PFSK-1 (cell line): Measurements from ENCODE around the gene TSPAN6.

Source experiments
- FOXP2 ChIP-seq: optimal IDR thresholded peaks from 2 replicates; pipeline ENCODE3; 2011; ENCODE audit warnings: borderline replicate concordance, control low read depth, inconsistent platforms; ENCODE audit not compliant: insufficient read depth; ENCODE audit errors: extremely low read length, extremely low read depth
- POLR2AphosphoS5 ChIP-seq: IDR thresholded peaks from 2 replicates; pipeline ENCODE4 v1.6.1; 2012; ENCODE audit warnings: low read depth, mild to moderate bottlenecking, control low read depth, low read length, moderate library complexity
- REST ChIP-seq, 2 experiments: IDR thresholded peaks; 2 replicates each; pipeline versions ENCODE4 v1.6.1 to v1.8.0; 2011 to 2012; ENCODE audit warnings: low read depth in 2 of 2, low read length in 2 of 2, control low read depth in 1 of 2, inconsistent platforms in 1 of 2, mild to moderate bottlenecking in 1 of 2, moderate library complexity in 1 of 2; ENCODE audit not compliant: insufficient read depth in 1 of 2
- SIN3A ChIP-seq: IDR thresholded peaks from 2 replicates; pipeline ENCODE4 v1.6.1; 2012; ENCODE audit warnings: mild to moderate bottlenecking, low read length, moderate library complexity, borderline replicate concordance; ENCODE audit not compliant: insufficient read depth
- TAF1 ChIP-seq: IDR thresholded peaks from 2 replicates; pipeline ENCODE4 v1.6.1; 2012; ENCODE audit warnings: low read length, control low read depth, borderline replicate concordance; ENCODE audit not compliant: insufficient read depth

The TSPAN6 gene

DNA sequence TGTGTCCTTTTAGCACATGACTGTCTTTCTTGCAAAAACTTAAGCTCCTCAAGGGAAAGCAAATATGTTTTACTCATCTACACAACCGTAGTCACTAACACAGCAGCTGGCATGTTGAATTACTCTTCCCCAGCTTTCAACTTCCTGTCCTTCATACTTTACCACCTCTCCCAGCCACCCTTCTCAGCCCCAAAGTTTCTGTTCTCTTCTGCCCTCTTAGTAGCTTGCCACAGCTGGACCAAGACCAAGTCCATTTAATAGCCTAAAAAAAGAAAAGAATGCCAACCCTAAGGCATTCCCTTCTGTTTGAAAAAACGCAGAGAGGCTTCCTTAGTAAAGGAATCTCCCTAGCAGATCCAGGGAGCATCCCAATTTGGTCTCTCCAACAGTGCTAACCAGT lies 44.1 kb upstream of the TSPAN6 start:
- TF ChIP-seq FOXP2 (no peak), TAF1 (no peak), SIN3A (no peak), POLR2AphosphoS5 (no peak), REST (IDR thresholded peaks at IDR 0.05; ENCODE audit: insufficient read depth in 1 of 2, low read depth in 2 of 2, low read length in 2 of 2) (no peak)

- no peak for TF ChIP-seq SIN3A
- TF ChIP-seq REST (IDR thresholded peaks at IDR 0.05; ENCODE audit: insufficient read depth in 1 of 2, low read depth in 2 of 2, low read length in 2 of 2): no peak
- no peak for TF ChIP-seq POLR2AphosphoS5
- no peak for TF ChIP-seq FOXP2
- no peak for TF ChIP-seq TAF1
Measured at GRCh38 chrX:100677611-100678181, 41.1 kb upstream of the TSPAN6 start.

DNA sequence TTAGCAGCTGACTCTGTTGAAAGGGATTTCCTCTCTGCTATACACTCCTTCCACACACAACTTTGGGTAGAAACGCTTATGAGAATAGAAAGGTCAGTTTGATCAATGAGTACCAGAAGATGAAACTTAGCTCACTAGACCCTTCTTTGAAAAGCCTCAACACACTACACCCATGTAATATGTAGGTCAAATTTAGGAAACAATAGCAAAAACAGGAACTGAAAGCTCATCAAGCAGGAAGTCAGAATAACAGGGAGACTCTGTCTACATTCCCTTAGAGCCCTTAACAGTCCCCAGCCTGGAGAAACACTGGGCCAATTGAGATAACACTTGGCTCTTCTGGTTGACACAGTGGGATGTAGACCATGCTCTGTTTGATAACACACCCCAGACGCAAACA lies 38.1 kb upstream of the TSPAN6 start:
- TF ChIP-seq SIN3A (no peak), REST (IDR thresholded peaks at IDR 0.05; ENCODE audit: insufficient read depth in 1 of 2, low read depth in 2 of 2, low read length in 2 of 2) (no peak), FOXP2 (no peak), POLR2AphosphoS5 (no peak), TAF1 (no peak)

DNA sequence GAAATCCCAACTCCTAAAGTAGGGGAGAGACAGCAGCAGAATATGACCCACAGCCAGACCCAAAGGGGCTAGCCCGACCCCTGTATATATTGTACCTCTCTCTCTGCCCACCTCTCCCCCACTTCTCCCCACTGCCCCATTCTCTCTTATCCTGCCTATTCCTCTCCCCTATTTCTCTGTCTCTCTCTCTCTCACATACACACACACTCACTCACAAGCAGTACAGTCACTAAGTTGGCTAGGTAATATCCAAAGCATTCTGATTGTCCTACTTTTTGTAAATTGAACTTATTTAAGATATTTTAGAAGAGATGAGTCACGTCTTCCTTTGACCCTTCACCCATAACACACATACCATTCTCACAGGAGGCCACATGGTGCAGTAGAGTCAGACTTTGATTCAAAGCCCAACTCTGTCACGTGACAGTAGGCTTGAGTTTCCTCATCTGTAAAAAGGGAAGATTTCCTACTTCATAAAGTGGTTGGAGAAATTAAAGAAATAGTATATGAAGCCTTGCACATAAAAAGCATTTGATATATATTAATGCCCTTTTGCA lies 36.9 kb upstream of the TSPAN6 start:
- TF ChIP-seq TAF1: no peak
- no peak for TF ChIP-seq SIN3A
- TF ChIP-seq REST (IDR thresholded peaks at IDR 0.05; ENCODE audit: insufficient read depth in 1 of 2, low read depth in 2 of 2, low read length in 2 of 2): no peak
- no peak for TF ChIP-seq FOXP2
- no peak for TF ChIP-seq POLR2AphosphoS5

GRCh38 chrX:100672966-100673365 lies 36.4 kb upstream of the TSPAN6 start:
- TF ChIP-seq SIN3A (no peak), FOXP2 (no peak), REST (IDR thresholded peaks at IDR 0.05; ENCODE audit: insufficient read depth in 1 of 2, low read depth in 2 of 2, low read length in 2 of 2) (no peak), POLR2AphosphoS5 (no peak), TAF1 (no peak)
